ENCODE results near the gene MTA1.
A peak's percentile ranks its signal among the peaks of the same experiment; 100 is the strongest.

The MTA1 gene

DNA sequence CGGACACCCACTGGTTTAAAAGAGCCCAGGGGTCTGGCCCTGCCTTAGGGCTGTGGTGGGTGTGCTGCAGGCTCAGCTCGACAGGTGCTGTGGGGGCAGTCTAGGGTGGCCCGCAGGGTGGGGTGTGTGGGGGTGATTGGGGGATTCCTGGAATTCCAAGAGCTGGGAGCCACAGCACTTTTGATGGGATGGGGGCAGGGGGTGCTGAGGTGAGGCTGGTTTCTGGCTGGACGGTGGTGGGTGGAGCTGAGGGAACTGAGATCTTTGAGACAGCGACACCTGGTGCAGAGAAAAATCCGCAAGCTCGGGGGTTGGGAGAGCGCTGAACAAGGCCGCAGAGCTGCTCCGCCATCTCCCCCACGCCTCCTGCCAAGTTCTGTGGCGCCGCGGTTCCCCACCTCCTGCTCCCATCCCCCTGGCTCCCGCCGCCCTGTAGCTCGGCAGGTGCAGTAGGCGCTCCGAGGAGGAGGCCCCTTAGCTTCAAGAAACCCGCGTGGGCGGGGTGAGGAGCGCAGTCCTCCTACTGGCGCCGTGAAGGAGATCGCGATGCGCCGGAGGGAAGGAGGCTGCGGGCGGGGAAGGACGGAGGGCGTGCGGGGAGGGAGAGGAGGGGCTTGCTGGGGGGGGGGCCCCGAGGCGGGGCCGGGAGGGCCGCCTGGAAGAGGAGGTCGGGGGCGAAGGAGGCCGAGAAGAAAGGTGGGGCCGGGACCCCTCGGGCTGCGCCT is 70.1 kb downstream of the MTA1 start:
- H3K4me3 ChIP-seq (ENCODE audit: low read depth, low read length): peak overlapping the region; percentile 69
- TF ChIP-seq, protein P1, sequence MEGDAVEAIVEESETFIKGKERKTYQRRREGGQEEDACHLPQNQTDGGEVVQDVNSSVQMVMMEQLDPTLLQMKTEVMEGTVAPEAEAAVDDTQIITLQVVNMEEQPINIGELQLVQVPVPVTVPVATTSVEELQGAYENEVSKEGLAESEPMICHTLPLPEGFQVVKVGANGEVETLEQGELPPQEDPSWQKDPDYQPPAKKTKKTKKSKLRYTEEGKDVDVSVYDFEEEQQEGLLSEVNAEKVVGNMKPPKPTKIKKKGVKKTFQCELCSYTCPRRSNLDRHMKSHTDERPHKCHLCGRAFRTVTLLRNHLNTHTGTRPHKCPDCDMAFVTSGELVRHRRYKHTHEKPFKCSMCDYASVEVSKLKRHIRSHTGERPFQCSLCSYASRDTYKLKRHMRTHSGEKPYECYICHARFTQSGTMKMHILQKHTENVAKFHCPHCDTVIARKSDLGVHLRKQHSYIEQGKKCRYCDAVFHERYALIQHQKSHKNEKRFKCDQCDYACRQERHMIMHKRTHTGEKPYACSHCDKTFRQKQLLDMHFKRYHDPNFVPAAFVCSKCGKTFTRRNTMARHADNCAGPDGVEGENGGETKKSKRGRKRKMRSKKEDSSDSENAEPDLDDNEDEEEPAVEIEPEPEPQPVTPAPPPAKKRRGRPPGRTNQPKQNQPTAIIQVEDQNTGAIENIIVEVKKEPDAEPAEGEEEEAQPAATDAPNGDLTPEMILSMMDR (IDR thresholded peaks at IDR 0.05; ENCODE audit: low read depth, low read length): peak; percentile 30; the same call in 1 of the 2 replicates

- TF ChIP-seq, protein P1 (IDR thresholded peaks at IDR 0.05; ENCODE audit: low read depth, low read length): no peak
- H3K4me3 ChIP-seq (ENCODE audit: low read depth, low read length): peak overlapping the region; percentile 69
Measured at GRCh38 chr14:105490267-105490571, 70.6 kb downstream of the MTA1 start.

GRCh38 chr14:105490572-105491365 is 71.1 kb downstream of the MTA1 start, which contains the start of gene TEDC1:
TEDC1 (plus strand) TSS chr14:105491246; CDS start chr14:105491376, 130 bp downstream.
- H3K4me3 ChIP-seq (ENCODE audit: low read depth, low read length): peak within 1 kb of the TSS; percentile 75
- TF ChIP-seq, protein P1 (IDR thresholded peaks at IDR 0.05; ENCODE audit: low read depth, low read length): peak; percentile 67

- H3K4me3 ChIP-seq (ENCODE audit: low read depth, low read length): peak overlapping the region; percentile 75
- TF ChIP-seq, protein P1 (IDR thresholded peaks at IDR 0.05; ENCODE audit: low read depth, low read length): no peak
Measured at GRCh38 chr14:105491366-105491973, 71.8 kb downstream of the MTA1 start.

- H3K4me3 ChIP-seq (ENCODE audit: low read depth, low read length): peak overlapping the region; percentile 75; the same call in 1 of the 2 replicates
- TF ChIP-seq, protein P1 (IDR thresholded peaks at IDR 0.05; ENCODE audit: low read depth, low read length): no peak
Measured at GRCh38 chr14:105492031-105492970, 72.7 kb downstream of the MTA1 start.

DNA sequence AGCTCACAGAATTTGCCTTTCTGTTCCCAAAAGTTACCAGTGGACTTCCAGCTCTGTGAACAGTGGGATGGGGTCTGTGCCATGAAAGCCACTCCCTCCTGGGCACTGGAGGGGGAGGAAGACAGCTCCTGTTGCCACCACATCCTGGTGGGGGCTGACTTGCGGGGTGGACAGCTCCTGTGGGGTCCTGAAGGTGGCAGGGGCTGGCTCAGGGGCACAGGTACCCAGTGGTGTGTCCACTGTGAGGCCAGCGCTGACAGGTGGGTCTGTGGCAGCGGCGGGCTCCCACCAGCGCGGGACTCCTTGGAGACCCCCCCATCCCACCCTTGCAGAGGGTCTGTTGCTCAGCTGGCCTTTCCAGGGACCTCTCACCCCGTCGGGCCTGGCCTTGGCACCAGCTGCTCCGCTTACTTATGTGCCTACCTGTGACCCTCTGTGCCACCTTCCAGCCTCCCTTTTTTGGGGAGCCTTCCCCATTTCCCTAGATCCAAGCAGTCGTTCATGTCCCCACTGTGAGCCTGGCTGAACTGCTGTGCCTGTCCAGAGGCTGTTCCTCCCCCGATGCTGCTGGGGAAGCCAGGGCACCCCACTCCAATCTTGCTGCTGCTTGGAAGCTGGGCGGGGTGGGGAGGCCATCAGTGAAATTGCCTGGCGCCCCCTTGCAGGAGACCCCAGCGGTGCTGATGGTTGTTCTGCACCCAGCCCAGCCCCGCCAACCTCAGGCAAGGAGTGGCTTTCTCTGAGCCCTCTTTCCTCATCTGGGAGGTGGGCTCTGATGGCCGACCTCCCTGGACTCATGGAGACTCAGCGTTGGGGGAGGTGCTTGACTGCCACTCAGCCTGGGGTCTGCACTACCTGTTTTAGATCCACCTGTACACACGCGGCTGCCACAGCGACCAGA is 73.6 kb downstream of the MTA1 start:
- TF ChIP-seq, protein P1 (IDR thresholded peaks at IDR 0.05; ENCODE audit: low read depth, low read length): no peak
- H3K4me3 ChIP-seq (ENCODE audit: low read depth, low read length): no peak overlapping the region

Data from WI38 (cell line).